IPS-18c (cell line): ENCODE results near the gene OR2A5.
"Not testable (repeated sequence)": the region's sequence is repeated elsewhere in the genome, so short reads cannot be mapped to it uniquely, and the experiment has no call there.

Experiments
- H3K4me3 ChIP-seq: 2 replicates; pipeline ENCODE4 v1.7.0; 2013; ENCODE audit warnings: low read depth, mild to moderate bottlenecking, low read length, moderate library complexity; ENCODE audit not compliant: insufficient read depth
- H3K9me3 ChIP-seq: one replicate; pipeline ENCODE4 v1.6.1; 2013; ENCODE audit warnings: mild to moderate bottlenecking, low read length, moderate library complexity; ENCODE audit not compliant: control insufficient read depth, insufficient read depth

The OR2A5 gene

GRCh38 chr7:144027070-144027469, 21.7 kb upstream of the OR2A5 start:
- no peak overlapping the region for H3K4me3 ChIP-seq
- H3K9me3 ChIP-seq, result no peaks in the 10 kb centered on the region

- no peaks in the 10 kb centered on the region for H3K9me3 ChIP-seq
- no peak overlapping the region for H3K4me3 ChIP-seq
These were observed 20.8 kb upstream of the OR2A5 start for GRCh38 chr7:144027974-144028373.

- Histone ChIP-seq H3K9me3 (no peaks in the 10 kb centered on the region), H3K4me3 (no peak overlapping the region)
These were observed 20.2 kb upstream of the OR2A5 start for GRCh38 chr7:144028547-144028946.

GRCh38 chr7:144032516-144032915, 16.2 kb upstream of the OR2A5 start:
- no peaks in the 10 kb centered on the region for H3K9me3 ChIP-seq
- H3K4me3 ChIP-seq, result no peak overlapping the region

- H3K4me3 ChIP-seq, result no peak overlapping the region
- no peaks in the 10 kb centered on the region for H3K9me3 ChIP-seq
These were observed 15.6 kb upstream of the OR2A5 start for GRCh38 chr7:144032985-144033709.

GRCh38 chr7:144035385-144035784, 13.4 kb upstream of the OR2A5 start:
- H3K9me3 ChIP-seq, result no peaks in the 10 kb centered on the region
- no peak overlapping the region for H3K4me3 ChIP-seq

GRCh38 chr7:144036302-144036885, 12.4 kb upstream of the OR2A5 start:
- Histone ChIP-seq H3K9me3 (no peaks in the 10 kb centered on the region), H3K4me3 (no peak overlapping the region)

- Histone ChIP-seq H3K4me3 (no peak overlapping the region), H3K9me3 (no peaks in the 10 kb centered on the region)
These were observed 11.2 kb upstream of the OR2A5 start for GRCh38 chr7:144037414-144038035.

- Histone ChIP-seq H3K4me3 (no peak overlapping the region), H3K9me3 (no peaks in the 10 kb centered on the region)
These were observed 9.9 kb upstream of the OR2A5 start for GRCh38 chr7:144038887-144039286.

- H3K4me3 ChIP-seq, result no peak overlapping the region
- no peaks in the 10 kb centered on the region for H3K9me3 ChIP-seq
These were observed 743 bp downstream of the OR2A5 start for GRCh38 chr7:144049491-144049890.

- no peaks in the 10 kb centered on the region for H3K9me3 ChIP-seq
- H3K4me3 ChIP-seq, result no peak overlapping the region
These were observed 1.3 kb downstream of the OR2A5 start for GRCh38 chr7:144050093-144050492.

GRCh38 chr7:144050884-144051283, 2.1 kb downstream of the OR2A5 start:
- H3K4me3 ChIP-seq, H3K9me3 ChIP-seq: not testable (repeated sequence)

GRCh38 chr7:144057954-144058353, 9.2 kb downstream of the OR2A5 start:
- Histone ChIP-seq H3K4me3 (no peak overlapping the region), H3K9me3 (peaks cover 3% of the 10 kb centered on the region)

- H3K9me3 ChIP-seq, result no peaks in the 10 kb centered on the region
- no peak overlapping the region for H3K4me3 ChIP-seq
These were observed 15.0 kb downstream of the OR2A5 start for GRCh38 chr7:144063710-144064109.

- H3K9me3 ChIP-seq, result no peaks in the 10 kb centered on the region
- H3K4me3 ChIP-seq, result no peak within 1 kb of the TSS
These were observed 20.8 kb downstream of the OR2A5 start, which contains the start of gene OR2A25 for GRCh38 chr7:144069511-144069910. OR2A25 (plus strand) TSS chr7:144069811; CDS start chr7:144074220, 4,409 bp downstream.

GRCh38 chr7:144069953-144070352, 21.2 kb downstream of the OR2A5 start:
- no peak overlapping the region for H3K4me3 ChIP-seq
- H3K9me3 ChIP-seq, result no peaks in the 10 kb centered on the region

GRCh38 chr7:144074374-144074773, 25.6 kb downstream of the OR2A5 start:
- Histone ChIP-seq H3K4me3 (no peak overlapping the region), H3K9me3 (no peaks in the 10 kb centered on the region)

- Histone ChIP-seq H3K9me3 (no peaks in the 10 kb centered on the region), H3K4me3 (no peak within 1 kb of the TSS)
These were observed 37.2 kb downstream of the OR2A5 start, which contains the start of gene OR2A12 for GRCh38 chr7:144085978-144086377. OR2A12 (plus strand) TSS chr7:144086278; CDS start chr7:144095108, 8,830 bp downstream.
